GM19463 (cell line): Measurements from ENCODE around the gene C2CD4B.

ENCODE experiments used
- ATAC-seq: cut with Tn5 transposase; IDR thresholded peaks from one replicate; pipeline ENCODE4 v1.9.1; 2021; ENCODE audit warnings: mild to moderate bottlenecking, moderate library complexity; ENCODE audit not compliant: unreplicated experiment

C2CD4B gene

GRCh38 chr15:62119874-62120273 lies 45.2 kb downstream of the C2CD4B start:
- no peak for ATAC-seq

- no peak for ATAC-seq
Observed at GRCh38 chr15:62119227-62119864, 45.7 kb downstream of the C2CD4B start.

GRCh38 chr15:62118520-62119226 lies 46.4 kb downstream of the C2CD4B start:
- no peak for ATAC-seq

- ATAC-seq, result no peak
Observed at GRCh38 chr15:62115847-62116246, 49.2 kb downstream of the C2CD4B start.
